Endothelial cell of umbilical vein (primary cell): ENCODE measurements around the gene EDNRB. TPM values are rescaled to one million over a fixed set of nuclear protein-coding genes. Genes with fewer than 3 reads are reported as not detected.

ENCODE experiments used
- BruUV-seq: library from RNA; stranded (reverse); fragments of 400-500 nt; replicated peaks from 2 replicates; lab custom pipeline; 2021; lab: Mats Ljungman, UMichigan
- CTCF ChIA-PET: fragments of 300-600, 350-600 bp; sonication (Branson Sonifier 250); formaldehyde crosslinking; loops from one replicate; lab custom pipeline; 2021; ENCODE audit warnings: antibody characterized with exemption, inconsistent platforms; lab: Charles Lee
- POLR2A ChIA-PET: fragments of 300-600, 350-600 bp; sonication (Branson Sonifier 250); formaldehyde crosslinking; loops from one replicate; lab custom pipeline; 2021; ENCODE audit warnings: antibody characterized with exemption, inconsistent platforms; lab: Charles Lee
- DNase-seq: peaks from one replicate; pipeline ENCODE4 v3.0.0-alpha.2; 2011; ENCODE audit warnings: low read depth, low spot score
- FAIRE-seq: peaks from 2 replicates; lab custom pipeline; 2011; peaks lifted over from hg19 to GRCh38; lab: Jason Lieb, UNC
- H2AFZ ChIP-seq: 2 replicates; pipeline ENCODE4 v1.6.0; 2012; ENCODE audit warnings: low read depth, low read length, control low read depth, inconsistent platforms
- H3K27ac ChIP-seq: 2 replicates; pipeline ENCODE4 v1.5.1; 2011; ENCODE audit warnings: low read depth, mild to moderate bottlenecking, control low read depth, low read length, moderate library complexity; ENCODE audit not compliant: insufficient read depth
- H3K27me3 ChIP-seq, 2 experiments: 2 replicates each; pipeline versions ENCODE4 v1.6.0 to v1.6.1; 2011; ENCODE audit warnings: low read length in 2 of 2, mixed read lengths in 1 of 2; ENCODE audit not compliant: control insufficient read depth in 2 of 2, insufficient read depth in 2 of 2
- H3K36me3 ChIP-seq, 2 experiments: 2 replicates in 1 of 2; 3 replicates in 1 of 2; pipeline ENCODE4 v1.5.1; 2011; ENCODE audit warnings: low read length in 2 of 2, mild to moderate bottlenecking in 1 of 2, moderate library complexity in 1 of 2; ENCODE audit not compliant: control insufficient read depth in 2 of 2, insufficient read depth in 2 of 2; ENCODE audit errors: extremely low read depth in 1 of 2
- H3K4me1 ChIP-seq: 3 replicates; pipeline ENCODE4 v1.5.1; 2011; ENCODE audit warnings: mild to moderate bottlenecking, low read length; ENCODE audit not compliant: control insufficient read depth, insufficient read depth; ENCODE audit errors: extremely low read depth
- H3K4me2 ChIP-seq: 2 replicates; pipeline ENCODE4 v1.6.1; 2011; ENCODE audit warnings: low read length, control low read depth, mixed read lengths; ENCODE audit not compliant: insufficient read depth
- H3K4me3 ChIP-seq, 3 experiments: fragments of 200-600 bp in 1 of 3; sonication (generic), shearing (Covaris generic) in 1 of 3; replicated peaks in 1 of 3; 2 replicates each; pipeline ENCODE4 v1.5.1; 2011 to 2016; ENCODE audit warnings: control low read depth in 3 of 3, low read length in 3 of 3, mild to moderate bottlenecking in 2 of 3, inconsistent platforms in 1 of 3, low read depth in 1 of 3, moderate library complexity in 1 of 3; ENCODE audit not compliant: insufficient read depth in 1 of 3
- H3K79me2 ChIP-seq: 2 replicates; pipeline ENCODE4 v1.6.0; 2012; ENCODE audit warnings: low read length, inconsistent platforms; ENCODE audit not compliant: control insufficient read depth, insufficient read depth
- H3K9ac ChIP-seq: replicated peaks from 2 replicates; pipeline ENCODE3; 2011; ENCODE audit warnings: low read length, control low read depth; ENCODE audit not compliant: insufficient read depth; ENCODE audit errors: extremely low read depth
- H3K9me1 ChIP-seq: replicated peaks from 3 replicates; pipeline ENCODE4 v1.6.0; 2011; ENCODE audit warnings: mild to moderate bottlenecking, low read length; ENCODE audit not compliant: control insufficient read depth, insufficient read depth; ENCODE audit errors: extremely low read depth
- H3K9me3 ChIP-seq: replicated peaks from 2 replicates; pipeline ENCODE4 v1.5.1; 2012; ENCODE audit warnings: low read length, inconsistent platforms; ENCODE audit not compliant: control insufficient read depth, insufficient read depth
- H4K20me1 ChIP-seq: replicated peaks from 2 replicates; pipeline ENCODE3; 2011; ENCODE audit warnings: mild to moderate bottlenecking, low read length; ENCODE audit not compliant: control insufficient read depth, insufficient read depth; ENCODE audit errors: extremely low read depth
- EZH2 ChIP-seq: IDR thresholded peaks from 2 replicates; pipeline ENCODE4 v1.6.1; 2012; ENCODE audit warnings: borderline replicate concordance, low read depth, mild to moderate bottlenecking, moderate library complexity, low read length, inconsistent platforms; ENCODE audit not compliant: severe bottlenecking
- FOS ChIP-seq: IDR thresholded peaks from 2 replicates; pipeline ENCODE4 v1.6.1; 2011; ENCODE audit warnings: mild to moderate bottlenecking, low read length, moderate library complexity, borderline replicate concordance; ENCODE audit not compliant: insufficient read depth
- GATA2 ChIP-seq: IDR thresholded peaks from 2 replicates; pipeline ENCODE4 v1.7.0; 2011; ENCODE audit warnings: low read depth, mild to moderate bottlenecking, moderate library complexity, mixed read lengths, low read length; ENCODE audit not compliant: insufficient read length, insufficient read depth
- JUN ChIP-seq: IDR thresholded peaks from 2 replicates; pipeline ENCODE4 v1.6.1; 2011; ENCODE audit warnings: borderline replicate concordance, low read depth; ENCODE audit not compliant: insufficient read length, insufficient read depth
- MAX ChIP-seq: IDR thresholded peaks from 2 replicates; pipeline ENCODE4 v1.6.1; 2011; ENCODE audit not compliant: insufficient read depth, insufficient read length
- MYC ChIP-seq: IDR thresholded peaks from one replicate; pipeline ENCODE4 v1.6.1; 2011; ENCODE audit warnings: mild to moderate bottlenecking, low read depth, low read length
- POLR2A ChIP-seq: IDR thresholded peaks from 2 replicates; pipeline ENCODE4 v1.6.1; 2012; ENCODE audit warnings: low read depth, mild to moderate bottlenecking, control low read depth, low read length
- POLR2AphosphoS5 ChIP-seq: IDR thresholded peaks from 2 replicates; pipeline ENCODE4 v1.6.1; 2012; ENCODE audit warnings: low read depth, mild to moderate bottlenecking, control low read depth, low read length, moderate library complexity; ENCODE audit not compliant: insufficient read depth
- dilution Hi-C: fragments of 300-500 bp; cut with MboI; formaldehyde crosslinking; loops from one replicate; pipeline ENCODE4 v1.15.0; 2019; ENCODE audit warnings: low sequenced_read_pairs; ENCODE audit not compliant: extremely low pct_ligation_motif_present
- intact Hi-C: fragments of 100-400 bp; cut with micrococcal nuclease; formaldehyde crosslinking; loops from one replicate; pipeline ENCODE4 v1.10.0; 2022
- polyA plus RNA-seq, 4 experiments: library from polyadenylated mRNA; depleted of rRNA in 3 of 4; stranded (reverse) in 3 of 4; unstranded in 1 of 4; fragments of >200 nt; gene quantifications; 2 replicates each; pipeline versions ENCODE4 v1.2.1 to v1.2.3, GENCODE V29; 2011 to 2012; ENCODE audit warnings: missing spikeins in 1 of 4
- total RNA-seq: library from RNA; stranded (reverse); gene quantifications from 2 replicates; pipeline ENCODE4 v1.2.3, GENCODE V29; 2021
- TF ChIP-seq, protein P1 (sequence below), 2 donors: IDR thresholded peaks; 1 replicate in 1 of 2; 2 replicates in 1 of 2; pipeline ENCODE4 v1.5.1; 2011; ENCODE audit warnings: low read length in 2 of 2, mild to moderate bottlenecking in 2 of 2, moderate library complexity in 2 of 2, control low read depth in 1 of 2, inconsistent platforms in 1 of 2, low read depth in 1 of 2; ENCODE audit not compliant: insufficient read depth in 1 of 2; ENCODE audit errors: extremely low read depth in 1 of 2

The EDNRB gene
- total and polyA plus RNA-seq, 2 donors (not counting 3 experiments of a cell fraction or from before 2014, with no cell fraction given), result 1.3 to 2.3 TPM

- no peak overlapping the region for H3K4me2 ChIP-seq
- H3K9me3 ChIP-seq, result no peaks in the 10 kb centered on the region
- no peaks in the 10 kb centered on the region for H3K79me2 ChIP-seq
- intact Hi-C loops, result no loop called here
- dilution Hi-C loops, result no loop called here
- no peak for TF ChIP-seq EZH2
- no peak for TF ChIP-seq MAX
- no peak for TF ChIP-seq POLR2A
- no peak for TF ChIP-seq POLR2AphosphoS5
- TF ChIP-seq GATA2, result no peak
- TF ChIP-seq, protein P1, sequence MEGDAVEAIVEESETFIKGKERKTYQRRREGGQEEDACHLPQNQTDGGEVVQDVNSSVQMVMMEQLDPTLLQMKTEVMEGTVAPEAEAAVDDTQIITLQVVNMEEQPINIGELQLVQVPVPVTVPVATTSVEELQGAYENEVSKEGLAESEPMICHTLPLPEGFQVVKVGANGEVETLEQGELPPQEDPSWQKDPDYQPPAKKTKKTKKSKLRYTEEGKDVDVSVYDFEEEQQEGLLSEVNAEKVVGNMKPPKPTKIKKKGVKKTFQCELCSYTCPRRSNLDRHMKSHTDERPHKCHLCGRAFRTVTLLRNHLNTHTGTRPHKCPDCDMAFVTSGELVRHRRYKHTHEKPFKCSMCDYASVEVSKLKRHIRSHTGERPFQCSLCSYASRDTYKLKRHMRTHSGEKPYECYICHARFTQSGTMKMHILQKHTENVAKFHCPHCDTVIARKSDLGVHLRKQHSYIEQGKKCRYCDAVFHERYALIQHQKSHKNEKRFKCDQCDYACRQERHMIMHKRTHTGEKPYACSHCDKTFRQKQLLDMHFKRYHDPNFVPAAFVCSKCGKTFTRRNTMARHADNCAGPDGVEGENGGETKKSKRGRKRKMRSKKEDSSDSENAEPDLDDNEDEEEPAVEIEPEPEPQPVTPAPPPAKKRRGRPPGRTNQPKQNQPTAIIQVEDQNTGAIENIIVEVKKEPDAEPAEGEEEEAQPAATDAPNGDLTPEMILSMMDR (IDR thresholded peaks at IDR 0.05; ENCODE audit: extremely low read depth in 1 of 2, insufficient read depth in 1 of 2, low read depth in 1 of 2, low read length in 2 of 2), result no peak
- no peak for TF ChIP-seq MYC
- TF ChIP-seq FOS, result no peak
- TF ChIP-seq JUN, result no peak
- no peak for DNase-seq
- H3K4me1 ChIP-seq, result peaks cover 6% of the 10 kb centered on the region
- no peak overlapping the region for H2AFZ ChIP-seq
- H3K36me3 ChIP-seq, result no peaks in the 10 kb centered on the region
- no peaks in the 10 kb centered on the region for H3K27me3 ChIP-seq
- POLR2A ChIA-PET, result no interaction called here
- no peaks in the 10 kb centered on the region for H3K9me1 ChIP-seq
- BruUV-seq, result no TSS peak
- FAIRE-seq, result no peak
- H4K20me1 ChIP-seq, result no peaks in the 10 kb centered on the region
- CTCF ChIA-PET, result interaction anchor here (1.8 kb wide), 1 partner anchor 15 kb away, joined by 5 read pairs; no protein-coding TSS in a partner anchor
- no peak overlapping the region for H3K27ac ChIP-seq
- H3K4me3 ChIP-seq, result no peak overlapping the region
- no peak overlapping the region for H3K9ac ChIP-seq
Measured at GRCh38 chr13:77913003-77913402, 5.6 kb downstream of the EDNRB start.
